ENCODE data around the gene CMIP.
"Not testable (repeated sequence)": the region's sequence is repeated elsewhere in the genome, so short reads cannot be mapped to it uniquely, and the experiment has no call there.

CMIP gene

GRCh38 chr16:81523387-81524115 lies 78.9 kb downstream of the CMIP start:
- peak overlapping the region; percentile 100 for H3K27ac Mint-ChIP-seq
- DNase-seq (peak in 2 of 3 experiments; percentile 21 to 27), ATAC-seq (replicated peaks) (no peak)
- peaks cover 77 to 79% of the 10 kb centered on the region in 2 donors for H3K4me1 Mint-ChIP-seq (ENCODE audit: low read depth in 2 of 2)
- peak overlapping the region; percentile 79 to 82 for H3K4me3 Mint-ChIP-seq
- no peaks in the 10 kb centered on the region for H3K9me3 Mint-ChIP-seq
- H3K27me3 Mint-ChIP-seq = no peaks in the 10 kb centered on the region
- H3K36me3 Mint-ChIP-seq (ENCODE audit: insufficient read depth) = peaks cover 54% of the 10 kb centered on the region

- Mint-ChIP-seq H3K36me3 (ENCODE audit: insufficient read depth) (peaks cover 54% of the 10 kb centered on the region), H3K4me1 (ENCODE audit: low read depth in 2 of 2) (peaks cover 85% of the 10 kb centered on the region in 2 donors), H3K9me3 (no peaks in the 10 kb centered on the region), H3K27ac (peak overlapping the region; percentile 100), H3K4me3 (peak overlapping the region; percentile 79 to 82), H3K27me3 (no peaks in the 10 kb centered on the region)
- peak; percentile 86 to 88 (median 86) for DNase-seq
- ATAC-seq (replicated peaks) = peak; percentile 64
These were observed 79.8 kb downstream of the CMIP start for GRCh38 chr16:81524382-81524781.

DNA sequence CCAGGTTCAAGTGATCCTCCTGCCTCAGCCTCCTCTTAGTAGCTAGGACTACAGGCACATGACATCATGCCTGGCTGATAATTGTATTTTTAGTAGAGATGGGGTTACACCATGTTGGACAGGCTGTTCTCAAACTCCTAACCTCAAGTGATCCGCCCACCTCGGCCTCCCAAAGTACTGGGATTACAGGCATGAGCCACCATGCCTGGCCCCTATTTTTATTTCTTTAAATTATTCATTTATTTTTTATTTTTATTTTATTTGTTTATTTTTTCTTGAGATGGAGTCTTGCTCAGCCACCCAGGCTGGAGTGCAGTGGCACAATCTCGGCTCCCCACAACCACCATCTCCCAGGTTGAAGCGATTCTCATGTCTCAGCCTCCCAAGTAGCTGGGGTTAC lies 80.3 kb downstream of the CMIP start:
- not testable (repeated sequence) for H3K9me3 Mint-ChIP-seq; ATAC-seq (replicated peaks); H3K27me3 Mint-ChIP-seq; DNase-seq
- Mint-ChIP-seq H3K36me3 (ENCODE audit: insufficient read depth) (peaks cover 50% of the 10 kb centered on the region), H3K27ac (peak overlapping the region; percentile 100), H3K4me1 (ENCODE audit: low read depth in 2 of 2) (peaks cover 83 to 84% of the 10 kb centered on the region in 2 donors), H3K4me3 (peak overlapping the region; percentile 79 to 82)

GRCh38 chr16:81526199-81526598 lies 81.6 kb downstream of the CMIP start:
- H3K4me1 Mint-ChIP-seq (ENCODE audit: low read depth in 2 of 2) = peaks cover 71 to 73% of the 10 kb centered on the region in 2 donors
- peak overlapping the region; percentile 97 to 100 for H3K27ac Mint-ChIP-seq
- no peaks in the 10 kb centered on the region for H3K27me3 Mint-ChIP-seq
- ATAC-seq (replicated peaks) (no peak), DNase-seq (no peak)
- peaks cover 40% of the 10 kb centered on the region for H3K36me3 Mint-ChIP-seq (ENCODE audit: insufficient read depth)
- no peaks in the 10 kb centered on the region for H3K9me3 Mint-ChIP-seq
- peak overlapping the region; percentile 66 for H3K4me3 Mint-ChIP-seq

- peak; percentile 46 to 55 (median 47) for DNase-seq
- H3K4me3 Mint-ChIP-seq = peak overlapping the region; percentile 66 to 76
- H3K36me3 Mint-ChIP-seq (ENCODE audit: insufficient read depth) = peaks cover 33% of the 10 kb centered on the region
- ATAC-seq (replicated peaks) = peak; percentile 7
- peak overlapping the region; percentile 97 to 100 for H3K27ac Mint-ChIP-seq
- no peaks in the 10 kb centered on the region for H3K27me3 Mint-ChIP-seq
- H3K4me1 Mint-ChIP-seq (ENCODE audit: low read depth in 2 of 2) = peaks cover 64 to 67% of the 10 kb centered on the region in 2 donors
- no peaks in the 10 kb centered on the region for H3K9me3 Mint-ChIP-seq
These were observed 82.3 kb downstream of the CMIP start for GRCh38 chr16:81526935-81527334.

DNA sequence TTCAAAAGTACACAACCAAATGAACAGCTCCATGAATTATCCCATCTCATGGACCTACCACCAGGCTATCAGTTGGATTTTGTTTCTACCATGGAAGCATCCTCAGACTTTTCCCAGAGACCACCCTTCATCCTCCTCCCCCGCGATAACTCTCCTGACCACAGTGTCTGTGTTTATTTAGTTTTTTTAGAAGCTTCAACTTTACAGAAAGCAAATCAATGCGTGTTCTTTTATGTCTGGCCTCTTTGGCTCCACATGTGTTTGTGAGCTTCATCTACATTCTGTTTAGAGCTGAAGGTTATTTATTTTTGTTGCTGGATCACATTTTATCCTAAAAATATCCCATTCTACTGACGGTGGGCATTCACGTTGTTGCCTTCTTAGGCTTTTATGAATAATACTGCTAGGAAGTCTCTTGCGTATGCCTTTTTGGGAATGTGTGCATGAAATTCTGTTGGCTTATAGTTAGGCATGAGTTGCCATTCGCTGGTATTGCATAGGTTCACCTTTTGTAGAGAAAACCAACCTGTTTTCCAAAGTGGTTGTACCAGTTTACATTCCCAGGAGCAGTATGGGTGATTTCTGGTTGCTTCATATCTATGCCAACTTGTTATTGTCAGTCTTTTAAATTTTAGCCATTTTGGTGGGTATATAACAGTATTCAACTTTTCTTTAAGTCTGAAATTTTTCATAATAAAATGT lies 83.0 kb downstream of the CMIP start:
- Mint-ChIP-seq H3K36me3 (ENCODE audit: insufficient read depth) (peaks cover 26% of the 10 kb centered on the region), H3K4me3 (peak overlapping the region; percentile 66 to 76), H3K4me1 (ENCODE audit: low read depth in 2 of 2) (peaks cover 58 to 60% of the 10 kb centered on the region in 2 donors), H3K27me3 (no peaks in the 10 kb centered on the region), H3K27ac (peak overlapping the region; percentile 97 to 100), H3K9me3 (no peaks in the 10 kb centered on the region)
- no peak for DNase-seq
- no peak for ATAC-seq (replicated peaks)

- ATAC-seq (replicated peaks) = no peak
- H3K4me1 Mint-ChIP-seq (ENCODE audit: low read depth in 2 of 2) = peaks cover 57 to 62% of the 10 kb centered on the region in 2 donors
These were observed 83.6 kb downstream of the CMIP start for GRCh38 chr16:81528256-81528655.

DNA sequence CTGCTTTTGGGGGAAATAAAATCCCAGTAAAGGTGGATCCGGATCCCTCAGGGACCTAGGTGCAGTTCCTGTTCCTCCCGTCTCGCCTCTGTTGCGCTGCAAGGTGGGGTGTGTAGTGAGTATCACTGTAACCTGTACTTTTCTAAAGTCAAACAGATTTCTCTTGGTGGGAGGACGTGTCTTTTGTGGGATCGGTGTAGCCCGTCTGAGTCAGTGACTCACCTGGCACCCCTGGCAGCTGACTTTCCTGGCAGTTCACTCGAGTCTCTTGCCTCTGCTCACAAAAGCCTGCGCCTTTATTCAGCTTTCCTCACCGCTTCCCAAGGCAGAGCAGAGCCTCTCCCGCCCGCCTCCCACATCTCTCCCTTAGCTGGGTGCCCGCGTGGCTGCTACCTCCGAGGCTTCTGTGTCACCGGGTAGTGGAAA lies 85.7 kb downstream of the CMIP start:
- peak overlapping the region; percentile 97 to 100 for H3K27ac Mint-ChIP-seq
- no peaks in the 10 kb centered on the region for H3K9me3 Mint-ChIP-seq
- DNase-seq (no peak), ATAC-seq (replicated peaks) (no peak)
- peaks cover 6% of the 10 kb centered on the region for H3K36me3 Mint-ChIP-seq (ENCODE audit: insufficient read depth)
- H3K4me3 Mint-ChIP-seq = no peak overlapping the region
- H3K27me3 Mint-ChIP-seq = no peaks in the 10 kb centered on the region
- H3K4me1 Mint-ChIP-seq (ENCODE audit: low read depth in 2 of 2) = peaks cover 52 to 54% of the 10 kb centered on the region in 2 donors

More at GRCh38 chr16:81528256-81528655, 83.6 kb downstream of the CMIP start:
- DNase-seq = no peak
- no peak overlapping the region for H3K4me3 Mint-ChIP-seq
- H3K27ac Mint-ChIP-seq = peak overlapping the region; percentile 97 to 100
- no peaks in the 10 kb centered on the region for H3K27me3 Mint-ChIP-seq
- peaks cover 20% of the 10 kb centered on the region for H3K36me3 Mint-ChIP-seq (ENCODE audit: insufficient read depth)
- no peaks in the 10 kb centered on the region for H3K9me3 Mint-ChIP-seq

DNA sequence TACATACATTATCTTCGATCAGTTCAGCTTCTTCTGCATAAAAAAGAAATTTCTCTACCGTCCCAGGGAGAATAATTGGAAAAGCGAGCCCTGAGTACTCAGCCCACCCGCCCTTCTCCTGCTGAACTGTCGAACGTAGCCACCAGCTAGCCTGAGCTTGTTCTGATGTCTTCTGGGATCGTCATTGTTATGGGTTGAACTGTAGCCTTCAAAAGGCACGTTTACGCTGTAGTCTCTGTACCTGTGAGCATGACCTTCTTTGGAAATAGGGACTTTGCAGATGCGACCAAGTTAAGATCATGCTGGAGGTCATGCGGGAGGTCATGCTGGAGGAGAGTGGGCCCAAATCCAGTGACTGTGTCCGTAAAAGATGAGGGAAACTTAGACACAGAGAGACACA lies 86.2 kb downstream of the CMIP start:
- no peaks in the 10 kb centered on the region for H3K9me3 Mint-ChIP-seq
- peak overlapping the region; percentile 97 to 100 for H3K27ac Mint-ChIP-seq
- peaks cover 6% of the 10 kb centered on the region for H3K36me3 Mint-ChIP-seq (ENCODE audit: insufficient read depth)
- H3K27me3 Mint-ChIP-seq = no peaks in the 10 kb centered on the region
- no peak overlapping the region for H3K4me3 Mint-ChIP-seq
- DNase-seq (no peak), ATAC-seq (replicated peaks) (no peak)
- H3K4me1 Mint-ChIP-seq (ENCODE audit: low read depth in 2 of 2) = peaks cover 49 to 50% of the 10 kb centered on the region in 2 donors

DNA sequence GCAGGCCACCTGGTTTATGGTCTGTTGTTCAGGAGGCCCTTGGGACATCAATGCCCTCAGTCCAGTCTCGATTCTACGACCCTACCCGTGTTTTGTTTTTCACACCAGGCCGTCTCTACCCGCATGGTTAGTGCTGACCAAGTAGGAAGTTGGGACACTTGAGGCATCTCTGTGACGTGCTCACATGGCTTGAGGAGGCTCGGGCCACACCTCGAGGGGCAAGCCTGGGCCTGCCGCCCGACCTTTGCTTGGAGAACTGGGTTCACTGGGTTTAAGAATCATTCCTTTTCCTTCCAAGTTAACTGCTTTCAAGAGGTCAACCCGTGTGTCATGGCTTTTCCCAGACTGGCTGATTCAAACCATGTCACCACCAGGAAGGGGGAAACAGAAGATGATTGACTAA lies 86.8 kb downstream of the CMIP start:
- H3K4me1 Mint-ChIP-seq (ENCODE audit: low read depth in 2 of 2) = peaks cover 44 to 49% of the 10 kb centered on the region in 2 donors
- H3K27ac Mint-ChIP-seq = peak overlapping the region in 1 of 2 donors; percentile 97
- peaks cover 6% of the 10 kb centered on the region for H3K36me3 Mint-ChIP-seq (ENCODE audit: insufficient read depth)
- DNase-seq (no peak), ATAC-seq (replicated peaks) (no peak)
- no peaks in the 10 kb centered on the region for H3K27me3 Mint-ChIP-seq
- no peaks in the 10 kb centered on the region for H3K9me3 Mint-ChIP-seq
- no peak overlapping the region for H3K4me3 Mint-ChIP-seq

GRCh38 chr16:81532491-81533174 lies 88.0 kb downstream of the CMIP start:
- Mint-ChIP-seq H3K4me1 (ENCODE audit: low read depth in 2 of 2) (peaks cover 36 to 41% of the 10 kb centered on the region in 2 donors), H3K27ac (peak overlapping the region in 1 of 2 donors; percentile 38), H3K36me3 (ENCODE audit: insufficient read depth) (peaks cover 3% of the 10 kb centered on the region), H3K27me3 (no peaks in the 10 kb centered on the region), H3K4me3 (peak overlapping the region in 1 of 2 donors; percentile 29), H3K9me3 (no peaks in the 10 kb centered on the region)
- DNase-seq (no peak), ATAC-seq (replicated peaks) (no peak)

GRCh38 chr16:81533175-81533507 lies 88.5 kb downstream of the CMIP start:
- peaks cover 36 to 44% of the 10 kb centered on the region in 2 donors for H3K4me1 Mint-ChIP-seq (ENCODE audit: low read depth in 2 of 2)
- peaks cover 3% of the 10 kb centered on the region for H3K36me3 Mint-ChIP-seq (ENCODE audit: insufficient read depth)
- DNase-seq = no peak
- no peaks in the 10 kb centered on the region for H3K9me3 Mint-ChIP-seq
- no peak for ATAC-seq (replicated peaks)
- peak overlapping the region in 1 of 2 donors; percentile 29 for H3K4me3 Mint-ChIP-seq
- peak overlapping the region in 1 of 2 donors; percentile 38 for H3K27ac Mint-ChIP-seq
- H3K27me3 Mint-ChIP-seq = no peaks in the 10 kb centered on the region

GRCh38 chr16:81535679-81536360 lies 91.2 kb downstream of the CMIP start:
- DNase-seq (no peak), ATAC-seq (replicated peaks) (no peak)
- H3K27me3 Mint-ChIP-seq = no peaks in the 10 kb centered on the region
- peaks cover 32 to 44% of the 10 kb centered on the region in 2 donors for H3K4me1 Mint-ChIP-seq (ENCODE audit: low read depth in 2 of 2)
- H3K27ac Mint-ChIP-seq = peak overlapping the region in 1 of 2 donors; percentile 44
- no peaks in the 10 kb centered on the region for H3K9me3 Mint-ChIP-seq
- no peak overlapping the region for H3K4me3 Mint-ChIP-seq
- peaks cover 3% of the 10 kb centered on the region for H3K36me3 Mint-ChIP-seq (ENCODE audit: insufficient read depth)

All from effector memory CD8-positive, alpha-beta T cell (primary cell).